OCI-LY3 (cell line): ENCODE results near the gene CARTPT.

ENCODE experiments used
- H2AFZ ChIP-seq: fragments of 200-600, 300-600 bp; shearing (Covaris generic); 2 replicates; pipeline ENCODE4 v1.6.0; 2014; ENCODE audit warnings: antibody characterized with exemption, low read depth, low read length
- H3K27ac ChIP-seq: fragments of 200-600, 300-600 bp; sonication (generic); 2 replicates; pipeline ENCODE4 v1.5.1; 2014; ENCODE audit warnings: mild to moderate bottlenecking, low read length, moderate library complexity, mixed read lengths
- H3K27me3 ChIP-seq: fragments of 200-600, 300-600 bp; sonication (generic); 2 replicates; pipeline ENCODE4 v1.6.1; 2014; ENCODE audit warnings: low read depth, low read length, mixed read lengths
- H3K36me3 ChIP-seq: fragments of 200-600, 300-600 bp; sonication (generic); replicated peaks from 2 replicates; pipeline ENCODE3; 2014; ENCODE audit warnings: low read depth, low read length, mixed read lengths
- H3K4me1 ChIP-seq: fragments of 300-600, 200-600 bp; sonication (generic); 2 replicates; pipeline ENCODE4 v1.6.1; 2014; ENCODE audit warnings: low read length, mixed read lengths
- H3K4me2 ChIP-seq: fragments of 200-600, 300-600 bp; sonication (generic); 2 replicates; pipeline ENCODE4 v1.6.1; 2014; ENCODE audit warnings: low read length, mixed read lengths
- H3K4me3 ChIP-seq: fragments of 300-600, 200-600 bp; sonication (generic); 2 replicates; pipeline ENCODE4 v1.5.1; 2014; ENCODE audit warnings: antibody characterized with exemption, mild to moderate bottlenecking, low read length, moderate library complexity
- H3K79me2 ChIP-seq: fragments of 300-600, 200-600 bp; shearing (Covaris generic); 2 replicates; pipeline ENCODE4 v1.6.1; 2014; ENCODE audit warnings: mild to moderate bottlenecking, low read length, mixed read lengths
- H3K9ac ChIP-seq: fragments of 300-600, 200-600 bp; shearing (Covaris generic); 2 replicates; pipeline ENCODE4 v1.6.0; 2014; ENCODE audit warnings: mild to moderate bottlenecking, low read length, moderate library complexity
- H3K9me3 ChIP-seq: fragments of 200-600, 300-600 bp; shearing (Covaris generic); 2 replicates; pipeline ENCODE4 v1.6.1; 2014; ENCODE audit warnings: low read length, mixed read lengths; ENCODE audit not compliant: insufficient read depth
- H4K20me1 ChIP-seq: fragments of 200-600, 300-600 bp; sonication (generic); 2 replicates; pipeline ENCODE4 v1.6.1; 2016; ENCODE audit warnings: low read length, mixed read lengths; ENCODE audit not compliant: insufficient read depth
- CTCF ChIP-seq: fragments of 200-600, 300-600 bp; sonication (generic); IDR thresholded peaks from 2 replicates; pipeline ENCODE4 v1.5.1; 2014; ENCODE audit warnings: antibody characterized with exemption, low read length, low read depth
- EZH2phosphoT487 ChIP-seq: fragments of 200-600 bp; shearing (Covaris generic); IDR thresholded peaks from 2 replicates; pipeline ENCODE4 v1.6.1; 2018; ENCODE audit warnings: antibody characterized with exemption, mixed run types, low read depth

Gene CARTPT

GRCh38 chr5:71719063-71719964 lies at the start of gene CARTPT:
CARTPT (plus strand) TSS chr5:71719275; CDS start chr5:71719294, 19 bp downstream.
- Histone ChIP-seq H2AFZ (no peak within 1 kb of the TSS), H3K9ac (no peak within 1 kb of the TSS), H3K4me1 (no peaks in the 10 kb centered on the region), H3K27ac (no peak within 1 kb of the TSS), H3K9me3 (no peaks in the 10 kb centered on the region), H3K4me2 (no peak within 1 kb of the TSS), H3K79me2 (no peaks in the 10 kb centered on the region), H4K20me1 (no peaks in the 10 kb centered on the region), H3K4me3 (no peak within 1 kb of the TSS), H3K27me3 (peaks cover 3% of the 10 kb centered on the region; the same call in 1 of the 2 replicates), H3K36me3 (no peaks in the 10 kb centered on the region)
- TF ChIP-seq EZH2phosphoT487, result no peak
- no peak for TF ChIP-seq CTCF

DNA sequence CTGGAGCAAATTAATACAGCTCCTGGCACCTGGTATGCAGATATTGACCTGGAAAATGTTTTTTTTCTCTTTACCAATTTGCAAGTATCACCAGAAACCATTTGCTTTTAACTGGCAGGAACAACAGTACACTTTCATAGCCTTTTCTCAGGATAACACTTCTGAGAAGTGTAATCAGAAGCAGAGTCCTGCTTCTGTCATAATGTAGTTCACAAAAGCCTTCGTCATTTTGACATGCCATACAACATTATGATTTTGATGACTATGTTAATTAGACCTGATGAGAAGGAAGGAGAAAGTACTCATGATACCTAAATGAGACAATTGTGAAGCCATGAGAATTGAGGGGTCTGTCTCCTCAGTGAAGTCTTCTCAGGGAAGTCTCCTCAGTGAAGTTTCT lies 41.1 kb upstream of the CARTPT start:
- Histone ChIP-seq H3K36me3 (no peaks in the 10 kb centered on the region), H3K9me3 (no peaks in the 10 kb centered on the region), H3K27me3 (no peaks in the 10 kb centered on the region), H3K79me2 (no peaks in the 10 kb centered on the region), H3K27ac (no peak overlapping the region), H2AFZ (no peak overlapping the region), H3K4me2 (no peak overlapping the region), H3K9ac (no peak overlapping the region), H3K4me1 (no peaks in the 10 kb centered on the region), H3K4me3 (no peak overlapping the region), H4K20me1 (no peaks in the 10 kb centered on the region)
- TF ChIP-seq EZH2phosphoT487 (no peak), CTCF (no peak)

DNA sequence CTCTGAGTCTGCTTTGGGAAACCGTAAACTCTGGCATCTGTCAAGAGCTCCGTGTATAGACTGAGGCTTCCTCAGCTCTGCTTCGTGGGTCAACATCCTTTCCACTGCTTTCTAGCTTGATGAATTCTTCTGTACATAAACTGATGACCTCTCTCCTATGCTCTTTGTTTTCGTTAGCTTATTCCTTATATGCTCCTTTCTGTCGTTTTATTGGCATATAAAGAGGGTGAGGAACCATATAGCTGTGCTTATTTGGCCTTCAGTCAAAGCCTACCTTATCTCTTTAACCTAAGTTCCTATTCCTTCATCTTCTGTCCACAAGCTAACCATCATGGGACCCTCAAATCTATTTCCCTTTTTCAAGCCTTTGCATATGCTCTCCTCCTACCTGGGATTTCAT lies 39.4 kb upstream of the CARTPT start:
- no peak for TF ChIP-seq EZH2phosphoT487
- TF ChIP-seq CTCF, result no peak
- Histone ChIP-seq H3K36me3 (no peaks in the 10 kb centered on the region), H2AFZ (no peak overlapping the region), H3K4me3 (no peak overlapping the region), H4K20me1 (no peaks in the 10 kb centered on the region), H3K9me3 (no peaks in the 10 kb centered on the region), H3K4me2 (no peak overlapping the region), H3K27ac (no peak overlapping the region), H3K79me2 (no peaks in the 10 kb centered on the region), H3K27me3 (no peaks in the 10 kb centered on the region), H3K4me1 (no peaks in the 10 kb centered on the region), H3K9ac (no peak overlapping the region)

GRCh38 chr5:71680510-71680909 lies 38.6 kb upstream of the CARTPT start:
- H3K36me3 ChIP-seq, result no peaks in the 10 kb centered on the region
- no peak overlapping the region for H3K4me2 ChIP-seq
- no peak overlapping the region for H2AFZ ChIP-seq
- no peaks in the 10 kb centered on the region for H3K9me3 ChIP-seq
- no peak overlapping the region for H3K4me3 ChIP-seq
- H3K4me1 ChIP-seq, result no peaks in the 10 kb centered on the region
- no peak overlapping the region for H3K9ac ChIP-seq
- no peaks in the 10 kb centered on the region for H3K27me3 ChIP-seq
- no peaks in the 10 kb centered on the region for H3K79me2 ChIP-seq
- no peak for TF ChIP-seq EZH2phosphoT487
- TF ChIP-seq CTCF, result no peak
- no peaks in the 10 kb centered on the region for H4K20me1 ChIP-seq
- H3K27ac ChIP-seq, result no peak overlapping the region
